KMS-11 (cell line): ENCODE results near the gene RPGRIP1L.

ENCODE experiments used
- H2AFZ ChIP-seq: fragments of 200-600 bp; sonication (generic); 2 replicates; pipeline ENCODE4 v1.6.1; 2016; ENCODE audit warnings: antibody characterized with exemption, mixed run types, low read depth
- H3K27ac ChIP-seq: fragments of 200-600 bp; sonication (generic); 2 replicates; pipeline ENCODE4 v1.6.1; 2016; ENCODE audit warnings: mild to moderate bottlenecking, mixed run types
- H3K27me3 ChIP-seq: fragments of 200-600 bp; sonication (generic); 2 replicates; pipeline ENCODE4 v1.6.1; 2017; ENCODE audit warnings: mild to moderate bottlenecking, low read depth, mixed run types, moderate library complexity; ENCODE audit not compliant: insufficient read depth
- H3K36me3 ChIP-seq: fragments of 200-600 bp; sonication (generic); 2 replicates; pipeline ENCODE4 v1.6.1; 2017; ENCODE audit warnings: mild to moderate bottlenecking, mixed run types; ENCODE audit not compliant: insufficient read depth
- H3K4me1 ChIP-seq: fragments of 200-600 bp; sonication (generic); 2 replicates; pipeline ENCODE4 v1.6.1; 2016; ENCODE audit warnings: mild to moderate bottlenecking, low read depth, mixed run types; ENCODE audit not compliant: poor library complexity, severe bottlenecking
- H3K4me2 ChIP-seq: fragments of 200-600 bp; sonication (generic); 2 replicates; pipeline ENCODE4 v1.7.0; 2016; ENCODE audit warnings: mild to moderate bottlenecking, mixed run types
- H3K4me3 ChIP-seq: fragments of 200-600 bp; sonication (generic); IDR thresholded peaks from 2 replicates; pipeline ENCODE4 v1.6.1; 2017; ENCODE audit warnings: low read depth, low read length, mixed read lengths; ENCODE audit not compliant: insufficient read depth
- H3K79me2 ChIP-seq: fragments of 200-600 bp; sonication (generic); 2 replicates; pipeline ENCODE4 v1.6.1; 2016; ENCODE audit warnings: low read depth, mixed run types; ENCODE audit not compliant: insufficient read depth
- H3K9ac ChIP-seq: fragments of 200-600 bp; sonication (generic); 2 replicates; pipeline ENCODE4 v1.6.1; 2016; ENCODE audit warnings: mild to moderate bottlenecking, mixed run types
- H4K20me1 ChIP-seq: fragments of 200-600 bp; sonication (generic); 2 replicates; pipeline ENCODE4 v1.6.1; 2016; ENCODE audit warnings: mild to moderate bottlenecking, mixed run types; ENCODE audit not compliant: insufficient read depth
- CTCF ChIP-seq: fragments of 200-600 bp; sonication (generic); conservative IDR thresholded peaks from 2 replicates; pipeline ENCODE4 v1.6.1; 2017; ENCODE audit warnings: low read depth, mild to moderate bottlenecking, antibody characterized with exemption, low read length, moderate library complexity, mixed read lengths

The RPGRIP1L gene

GRCh38 chr16:53745086-53745485 lies 41.4 kb upstream of the RPGRIP1L start:
- H3K79me2 ChIP-seq: 0 out of 2 replicates have a peak, but pooled peaks cover 8% of the 10 kb centered on the region
- H4K20me1 ChIP-seq: no peaks in the 10 kb centered on the region
- H3K4me2 ChIP-seq: no peak overlapping the region
- H3K4me3 ChIP-seq: no peak overlapping the region
- TF ChIP-seq CTCF: no peak
- no peak overlapping the region for H2AFZ ChIP-seq
- H3K27me3 ChIP-seq: no peaks in the 10 kb centered on the region
- H3K27ac ChIP-seq: no peak overlapping the region
- no peaks in the 10 kb centered on the region for H3K36me3 ChIP-seq
- H3K4me1 ChIP-seq: peaks cover 9% of the 10 kb centered on the region
- no peak overlapping the region for H3K9ac ChIP-seq

GRCh38 chr16:53744449-53744848 lies 40.8 kb upstream of the RPGRIP1L start:
- no peak overlapping the region for H2AFZ ChIP-seq
- peaks cover 9% of the 10 kb centered on the region for H3K4me1 ChIP-seq
- H3K36me3 ChIP-seq: no peaks in the 10 kb centered on the region
- no peak for TF ChIP-seq CTCF
- no peak overlapping the region for H3K27ac ChIP-seq
- no peak overlapping the region for H3K9ac ChIP-seq
- H3K4me3 ChIP-seq: no peak overlapping the region
- 0 out of 2 replicates have a peak, but pooled peaks cover 8% of the 10 kb centered on the region for H3K79me2 ChIP-seq
- H4K20me1 ChIP-seq: no peaks in the 10 kb centered on the region
- H3K27me3 ChIP-seq: no peaks in the 10 kb centered on the region
- H3K4me2 ChIP-seq: no peak overlapping the region

GRCh38 chr16:53743149-53743566 lies 39.5 kb upstream of the RPGRIP1L start:
- no peak overlapping the region for H3K4me3 ChIP-seq
- no peaks in the 10 kb centered on the region for H3K36me3 ChIP-seq
- H3K27ac ChIP-seq: no peak overlapping the region
- H3K4me1 ChIP-seq: peaks cover 9% of the 10 kb centered on the region
- no peak overlapping the region for H2AFZ ChIP-seq
- H3K79me2 ChIP-seq: 0 out of 2 replicates have a peak, but pooled peaks cover 8% of the 10 kb centered on the region
- H3K27me3 ChIP-seq: no peaks in the 10 kb centered on the region
- peak; percentile 50 for TF ChIP-seq CTCF
- H3K4me2 ChIP-seq: no peak overlapping the region
- H4K20me1 ChIP-seq: no peaks in the 10 kb centered on the region
- H3K9ac ChIP-seq: no peak overlapping the region

GRCh38 chr16:53741546-53741945 lies 37.9 kb upstream of the RPGRIP1L start:
- TF ChIP-seq CTCF: no peak
- H3K27ac ChIP-seq: no peak overlapping the region
- H2AFZ ChIP-seq: no peak overlapping the region
- H3K27me3 ChIP-seq: no peaks in the 10 kb centered on the region
- H3K4me2 ChIP-seq: no peak overlapping the region
- H3K36me3 ChIP-seq: no peaks in the 10 kb centered on the region
- H3K9ac ChIP-seq: no peak overlapping the region
- H3K4me3 ChIP-seq: no peak overlapping the region
- no peaks in the 10 kb centered on the region for H4K20me1 ChIP-seq
- H3K4me1 ChIP-seq: peaks cover 9% of the 10 kb centered on the region
- no peaks in the 10 kb centered on the region for H3K79me2 ChIP-seq
